ENCODE data around the gene ZMPSTE24. TPM values are rescaled to one million over a fixed set of nuclear protein-coding genes. Genes with fewer than 3 reads are reported as not detected.

The ZMPSTE24 gene
- total and polyA plus RNA-seq, 12 donors = 14.2 to 100 (median 42.2) TPM

DNA sequence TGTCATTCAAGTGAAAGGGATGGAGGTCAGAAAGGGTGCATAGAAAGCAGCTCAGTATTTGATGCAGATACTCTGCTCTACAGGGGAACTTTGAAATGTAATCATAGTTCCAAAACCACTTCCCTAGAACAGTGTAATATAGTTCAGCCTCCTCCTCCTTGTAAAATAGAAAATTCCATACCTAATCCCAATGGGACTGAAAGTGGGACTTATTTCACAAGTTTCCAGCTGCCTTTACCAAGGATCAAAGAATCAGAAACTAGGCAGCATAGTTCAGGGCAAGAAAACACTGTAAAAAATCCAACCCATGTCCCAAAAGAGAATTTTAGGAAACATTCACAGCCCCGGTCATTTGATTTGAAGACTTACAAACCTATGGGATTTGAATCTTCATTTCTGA, 18.4 kb upstream of the ZMPSTE24 start:
- Histone ChIP-seq H3K36me3 (replicated peaks in 1 of 2) (peaks cover 0 to 24% of the 10 kb centered on the region in 2 donors), H3K4me1 (replicated peaks in 1 of 2) (no peaks in the 10 kb centered on the region), H3K27ac (no peak overlapping the region), H3K4me3 (no peak overlapping the region), H3K27me3 (no peaks in the 10 kb centered on the region), H3K9me3 (replicated peaks in 1 of 3) (no peaks in the 10 kb centered on the region)
- DNase-seq = no peak
- TF ChIP-seq, protein P1, sequence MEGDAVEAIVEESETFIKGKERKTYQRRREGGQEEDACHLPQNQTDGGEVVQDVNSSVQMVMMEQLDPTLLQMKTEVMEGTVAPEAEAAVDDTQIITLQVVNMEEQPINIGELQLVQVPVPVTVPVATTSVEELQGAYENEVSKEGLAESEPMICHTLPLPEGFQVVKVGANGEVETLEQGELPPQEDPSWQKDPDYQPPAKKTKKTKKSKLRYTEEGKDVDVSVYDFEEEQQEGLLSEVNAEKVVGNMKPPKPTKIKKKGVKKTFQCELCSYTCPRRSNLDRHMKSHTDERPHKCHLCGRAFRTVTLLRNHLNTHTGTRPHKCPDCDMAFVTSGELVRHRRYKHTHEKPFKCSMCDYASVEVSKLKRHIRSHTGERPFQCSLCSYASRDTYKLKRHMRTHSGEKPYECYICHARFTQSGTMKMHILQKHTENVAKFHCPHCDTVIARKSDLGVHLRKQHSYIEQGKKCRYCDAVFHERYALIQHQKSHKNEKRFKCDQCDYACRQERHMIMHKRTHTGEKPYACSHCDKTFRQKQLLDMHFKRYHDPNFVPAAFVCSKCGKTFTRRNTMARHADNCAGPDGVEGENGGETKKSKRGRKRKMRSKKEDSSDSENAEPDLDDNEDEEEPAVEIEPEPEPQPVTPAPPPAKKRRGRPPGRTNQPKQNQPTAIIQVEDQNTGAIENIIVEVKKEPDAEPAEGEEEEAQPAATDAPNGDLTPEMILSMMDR (IDR thresholded peaks at IDR 0.05) = no peak
- no peak for TF ChIP-seq POLR2A (IDR thresholded peaks at IDR 0.05)
- intact Hi-C loops (cut with DNase I) = no loop called here
- WGBS, 4 donors = 91 to 100% (median 96%) methylated on average over 1 of the region's 1 CpG

DNA sequence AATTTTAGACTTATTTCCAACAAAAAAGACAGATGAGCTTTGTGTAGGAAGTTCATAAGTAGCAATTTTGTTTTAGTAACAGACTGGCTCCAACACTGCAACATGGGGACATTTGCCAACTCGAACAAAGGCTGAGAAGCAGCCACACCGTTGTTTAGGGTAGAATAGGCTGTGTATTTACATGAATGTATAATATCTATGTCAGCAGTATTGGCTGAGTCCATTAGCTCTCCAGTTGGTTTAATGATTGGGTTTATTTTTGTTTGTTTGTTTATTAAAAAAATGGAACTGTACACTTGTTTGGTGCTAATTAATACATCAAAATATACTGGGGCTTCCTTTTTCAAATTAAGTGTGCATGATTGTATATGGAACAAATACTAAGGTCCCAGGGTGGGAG, 17.6 kb upstream of the ZMPSTE24 start:
- Histone ChIP-seq H3K9me3 (replicated peaks in 1 of 3) (no peaks in the 10 kb centered on the region), H3K27ac (no peak overlapping the region), H3K4me3 (no peak overlapping the region), H3K36me3 (replicated peaks in 1 of 2) (peaks cover 0 to 22% of the 10 kb centered on the region in 2 donors), H3K27me3 (no peaks in the 10 kb centered on the region), H3K4me1 (replicated peaks in 1 of 2) (no peaks in the 10 kb centered on the region)
- WGBS, 4 donors = 97 to 100% (median 98%) methylated on average over 2 of the region's 2 CpGs
- no peak for TF ChIP-seq POLR2A (IDR thresholded peaks at IDR 0.05)
- TF ChIP-seq, protein P1 (IDR thresholded peaks at IDR 0.05) = no peak
- intact Hi-C loops (cut with DNase I) = no loop called here
- DNase-seq = no peak

DNA sequence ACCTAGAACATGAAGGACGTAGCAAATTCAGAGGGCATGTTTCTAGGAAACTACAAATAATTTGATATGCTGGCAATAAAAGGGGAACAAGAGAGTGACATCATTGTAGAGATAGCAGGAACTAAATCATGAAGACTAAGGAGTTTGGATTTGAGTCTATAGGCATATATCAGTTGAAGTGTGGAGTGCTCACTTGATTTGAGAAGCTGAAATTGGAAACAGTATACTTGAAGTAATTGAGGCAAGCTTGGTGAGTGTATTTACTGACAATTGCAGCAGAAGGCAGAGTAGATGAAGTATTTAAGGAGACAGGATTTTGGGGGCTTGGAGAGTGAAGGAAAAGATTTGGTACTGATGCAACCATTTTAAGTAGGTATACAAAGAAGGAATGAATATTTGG, 16.7 kb upstream of the ZMPSTE24 start:
- Histone ChIP-seq H3K27ac (no peak overlapping the region), H3K4me1 (replicated peaks in 1 of 2) (no peaks in the 10 kb centered on the region), H3K4me3 (no peak overlapping the region), H3K9me3 (replicated peaks in 1 of 3) (no peaks in the 10 kb centered on the region), H3K27me3 (no peaks in the 10 kb centered on the region), H3K36me3 (replicated peaks in 1 of 2) (peaks cover 0 to 12% of the 10 kb centered on the region in 2 donors)
- intact Hi-C loops (cut with DNase I) = no loop called here
- no peak for TF ChIP-seq POLR2A (IDR thresholded peaks at IDR 0.05)
- TF ChIP-seq, protein P1 (IDR thresholded peaks at IDR 0.05) = no peak
- DNase-seq = no peak
- 71 to 76% (median 74%) methylated on average over 1 of the region's 1 CpG for WGBS, 4 donors

DNA sequence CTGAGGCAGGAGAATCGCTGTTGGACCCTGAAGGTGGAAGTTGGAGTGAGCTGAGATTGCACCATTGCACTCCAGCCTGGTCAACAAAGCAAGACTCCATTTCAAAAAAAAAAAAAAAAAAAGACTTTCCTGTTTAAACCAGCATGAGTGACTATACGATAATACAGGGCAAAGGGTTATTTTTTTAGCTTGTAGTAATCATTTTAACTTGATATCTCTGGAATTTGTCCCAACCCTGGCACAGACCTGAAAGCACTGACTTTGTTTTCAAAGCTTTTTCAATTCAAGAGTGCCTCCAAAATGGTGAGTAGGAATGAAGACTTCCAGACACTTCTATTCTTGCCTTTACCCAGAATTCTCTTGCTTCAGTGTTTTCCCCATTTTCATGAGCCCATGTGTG, 14.7 kb upstream of the ZMPSTE24 start:
- no peaks in the 10 kb centered on the region for H3K4me1 ChIP-seq (replicated peaks in 1 of 2)
- DNase-seq = no peak
- H3K9me3 ChIP-seq (replicated peaks in 1 of 3) = no peaks in the 10 kb centered on the region
- no peak for TF ChIP-seq POLR2A (IDR thresholded peaks at IDR 0.05)
- TF ChIP-seq, protein P1 (IDR thresholded peaks at IDR 0.05) = no peak
- H3K27me3 ChIP-seq = no peaks in the 10 kb centered on the region
- no peak overlapping the region for H3K4me3 ChIP-seq
- intact Hi-C loops (cut with DNase I) = no loop called here
- no peak overlapping the region for H3K27ac ChIP-seq
- no peaks in the 10 kb centered on the region for H3K36me3 ChIP-seq (replicated peaks in 1 of 2)
- 50 to 53% (median 52%) methylated on average over 2 of the region's 2 CpGs for WGBS, 4 donors

All from adrenal gland (tissue), 12 donors.